Ascending aorta (tissue), 2 donors: Measurements from ENCODE around the gene ANO4. TPM values are rescaled to one million over a fixed set of nuclear protein-coding genes. Genes with fewer than 3 reads are reported as not detected.

Experiments
- DNase-seq, 2 donors: peaks; one replicate each; pipeline ENCODE4 v3.0.0-alpha.2; 2019; ENCODE audit warnings: low spot score in 2 of 2
- H3K27ac ChIP-seq, 2 donors: fragments of 200-600 bp; sonication (generic); one replicate each; pipeline ENCODE4 v1.5.1; 2016 to 2017; ENCODE audit warnings: mild to moderate bottlenecking in 1 of 2
- H3K27me3 ChIP-seq: fragments of 200-600 bp; sonication (generic); one replicate; pipeline ENCODE4 v1.5.1; 2017
- H3K36me3 ChIP-seq, 2 donors: fragments of 200-600 bp; sonication (generic); one replicate each; pipeline ENCODE4 v1.5.1; 2016
- H3K4me1 ChIP-seq, 2 donors: fragments of 200-600 bp; sonication (generic); one replicate each; pipeline ENCODE4 v1.5.1; 2016 to 2017; ENCODE audit warnings: mild to moderate bottlenecking in 1 of 2
- H3K4me3 ChIP-seq, 2 donors: fragments of 200-600 bp; sonication (generic); one replicate each; pipeline ENCODE4 v1.5.1; 2016 to 2017; ENCODE audit warnings: mild to moderate bottlenecking in 1 of 2
- H3K9me3 ChIP-seq, 2 donors: fragments of 200-600 bp; sonication (generic); one replicate each; pipeline ENCODE4 v1.5.1; 2016
- intact Hi-C: fragments of 100-400 bp; cut with DNase I; formaldehyde crosslinking; loops from one replicate; pipeline ENCODE4 v1.15.1; 2023
- total RNA-seq: library from RNA; depleted of rRNA; stranded (reverse); fragments of >200 nt; gene quantifications from one replicate; pipeline ENCODE4 v1.1.0, GENCODE V29; 2016
- TF ChIP-seq, protein P1 (sequence below), 3 experiments: fragments of 200-600 bp in 2 of 3; fragments of 450-650 bp in 1 of 3; sonication (generic) in 2 of 3; IDR thresholded peaks; one replicate each; pipeline ENCODE4 v1.5.1; 2016 to 2019; ENCODE audit warnings: antibody characterized with exemption in 3 of 3, mild to moderate bottlenecking in 1 of 3, moderate library complexity in 1 of 3

Gene ANO4
- total RNA-seq, 1 donor from 2014 or later = 0.11 TPM

DNA sequence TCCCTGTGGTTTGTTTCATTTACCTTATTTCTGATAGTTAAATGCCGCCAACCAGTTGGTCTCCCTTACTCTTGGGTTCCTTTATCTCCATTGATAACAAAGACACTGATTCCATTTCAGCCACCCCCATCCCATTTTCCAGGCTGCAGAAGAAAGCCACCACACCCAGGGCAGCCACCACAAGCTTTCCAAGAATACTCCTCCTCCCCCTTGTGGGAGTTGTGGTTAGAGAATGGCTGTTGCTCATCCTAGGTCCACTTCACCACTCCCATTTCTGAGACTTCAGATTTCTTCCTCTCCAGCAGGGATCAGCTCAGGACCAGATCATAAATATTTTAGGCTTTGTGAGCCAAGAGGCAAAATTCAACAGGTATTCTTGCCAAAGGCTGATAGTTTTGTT is 73.9 kb downstream of the ANO4 start:
- TF ChIP-seq, protein P1, sequence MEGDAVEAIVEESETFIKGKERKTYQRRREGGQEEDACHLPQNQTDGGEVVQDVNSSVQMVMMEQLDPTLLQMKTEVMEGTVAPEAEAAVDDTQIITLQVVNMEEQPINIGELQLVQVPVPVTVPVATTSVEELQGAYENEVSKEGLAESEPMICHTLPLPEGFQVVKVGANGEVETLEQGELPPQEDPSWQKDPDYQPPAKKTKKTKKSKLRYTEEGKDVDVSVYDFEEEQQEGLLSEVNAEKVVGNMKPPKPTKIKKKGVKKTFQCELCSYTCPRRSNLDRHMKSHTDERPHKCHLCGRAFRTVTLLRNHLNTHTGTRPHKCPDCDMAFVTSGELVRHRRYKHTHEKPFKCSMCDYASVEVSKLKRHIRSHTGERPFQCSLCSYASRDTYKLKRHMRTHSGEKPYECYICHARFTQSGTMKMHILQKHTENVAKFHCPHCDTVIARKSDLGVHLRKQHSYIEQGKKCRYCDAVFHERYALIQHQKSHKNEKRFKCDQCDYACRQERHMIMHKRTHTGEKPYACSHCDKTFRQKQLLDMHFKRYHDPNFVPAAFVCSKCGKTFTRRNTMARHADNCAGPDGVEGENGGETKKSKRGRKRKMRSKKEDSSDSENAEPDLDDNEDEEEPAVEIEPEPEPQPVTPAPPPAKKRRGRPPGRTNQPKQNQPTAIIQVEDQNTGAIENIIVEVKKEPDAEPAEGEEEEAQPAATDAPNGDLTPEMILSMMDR (IDR thresholded peaks at IDR 0.05) = no peak
- H3K4me1 ChIP-seq = no peaks in the 10 kb centered on the region

DNA sequence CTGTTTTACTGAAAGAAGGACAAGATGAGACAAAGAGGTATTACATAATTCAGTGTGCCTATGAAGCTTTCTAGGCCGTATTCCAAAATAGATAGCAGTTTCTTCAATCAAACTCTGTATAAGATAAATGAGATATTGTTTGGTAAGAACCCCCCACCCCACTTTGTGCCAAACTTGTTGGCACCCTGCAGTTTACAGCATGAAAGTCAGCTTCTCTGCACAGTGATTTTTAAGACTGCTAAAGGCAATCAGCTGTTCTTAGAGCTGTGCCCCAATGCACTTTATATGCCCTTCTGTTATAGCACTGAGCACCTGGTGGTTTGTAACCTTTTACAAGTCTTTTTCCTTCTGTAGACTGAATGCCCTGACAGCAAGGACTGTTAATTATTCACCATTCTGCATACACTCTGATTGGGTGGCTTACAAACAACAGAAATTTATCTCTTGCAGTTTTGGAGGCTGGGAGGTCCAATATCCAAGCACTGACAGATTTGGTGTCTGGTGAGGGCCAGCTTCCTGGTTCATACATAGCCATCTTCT is 76.7 kb downstream of the ANO4 start:
- intact Hi-C loops = no loop called here
- Histone ChIP-seq H3K27ac (no peak overlapping the region), H3K36me3 (no peaks in the 10 kb centered on the region), H3K4me1 (no peaks in the 10 kb centered on the region), H3K9me3 (peaks cover 0 to 5% of the 10 kb centered on the region in 2 donors), H3K27me3 (no peaks in the 10 kb centered on the region), H3K4me3 (no peak overlapping the region)
- no peak for DNase-seq
- TF ChIP-seq, protein P1 (IDR thresholded peaks at IDR 0.05) = no peak

More for the DNA sequence above, 73.9 kb downstream of the ANO4 start:
- Histone ChIP-seq H3K27ac (no peak overlapping the region), H3K36me3 (no peaks in the 10 kb centered on the region), H3K4me3 (no peak overlapping the region), H3K9me3 (peaks cover 0 to 2% of the 10 kb centered on the region in 2 donors), H3K27me3 (no peaks in the 10 kb centered on the region)
- DNase-seq = no peak
- intact Hi-C loops = no loop called here

DNA sequence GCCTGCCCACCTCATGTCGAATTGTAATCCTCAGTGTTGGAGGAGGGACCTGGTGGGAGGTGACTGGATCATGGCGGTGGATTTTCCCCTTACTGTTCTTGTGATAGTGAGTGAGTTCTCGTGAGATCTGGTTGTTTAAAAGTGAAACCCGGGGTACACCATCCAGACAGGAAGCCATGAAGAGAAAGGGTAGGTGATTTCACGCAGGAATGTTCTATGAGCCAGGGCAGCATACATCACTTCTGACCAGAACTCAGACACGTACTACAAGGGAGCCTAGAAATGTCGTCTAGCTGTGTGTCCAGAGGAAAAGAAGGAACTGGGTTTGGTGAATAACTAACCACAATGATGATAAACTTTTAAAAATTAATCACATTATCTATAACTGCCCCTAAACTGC is 80.6 kb downstream of the ANO4 start:
- TF ChIP-seq, protein P1 (IDR thresholded peaks at IDR 0.05) = no peak
- H3K4me1 ChIP-seq = no peaks in the 10 kb centered on the region
- H3K36me3 ChIP-seq = no peaks in the 10 kb centered on the region
- intact Hi-C loops = no loop called here
- no peak overlapping the region for H3K4me3 ChIP-seq
- peaks cover 0 to 5% of the 10 kb centered on the region in 2 donors for H3K9me3 ChIP-seq
- H3K27ac ChIP-seq = no peak overlapping the region
- DNase-seq = no peak
- no peaks in the 10 kb centered on the region for H3K27me3 ChIP-seq

DNA sequence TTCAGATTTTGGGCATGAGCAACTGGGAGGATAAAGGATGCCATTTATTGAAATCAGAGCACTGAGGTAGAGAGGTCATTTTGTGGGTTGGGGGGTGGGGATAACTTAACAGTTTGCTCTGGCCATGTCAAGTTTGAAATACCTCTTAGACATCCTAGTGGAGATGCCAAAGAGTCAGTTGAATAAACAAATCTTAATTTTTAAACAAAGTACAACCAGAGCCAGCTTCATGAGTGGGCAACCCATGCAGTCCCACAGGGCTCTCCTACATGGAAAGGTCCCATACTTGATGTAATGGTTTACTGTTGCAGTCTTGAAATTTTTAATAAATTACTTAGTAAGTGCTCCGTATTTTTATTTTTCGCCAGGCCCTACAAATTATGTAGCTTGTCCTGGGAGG is 81.2 kb downstream of the ANO4 start:
- no peak overlapping the region for H3K4me3 ChIP-seq
- TF ChIP-seq, protein P1 (IDR thresholded peaks at IDR 0.05) = no peak
- H3K9me3 ChIP-seq = peaks cover 0 to 5% of the 10 kb centered on the region in 2 donors
- DNase-seq = no peak
- no peaks in the 10 kb centered on the region for H3K27me3 ChIP-seq
- H3K4me1 ChIP-seq = no peaks in the 10 kb centered on the region
- H3K36me3 ChIP-seq = no peaks in the 10 kb centered on the region
- intact Hi-C loops = no loop called here
- no peak overlapping the region for H3K27ac ChIP-seq

DNA sequence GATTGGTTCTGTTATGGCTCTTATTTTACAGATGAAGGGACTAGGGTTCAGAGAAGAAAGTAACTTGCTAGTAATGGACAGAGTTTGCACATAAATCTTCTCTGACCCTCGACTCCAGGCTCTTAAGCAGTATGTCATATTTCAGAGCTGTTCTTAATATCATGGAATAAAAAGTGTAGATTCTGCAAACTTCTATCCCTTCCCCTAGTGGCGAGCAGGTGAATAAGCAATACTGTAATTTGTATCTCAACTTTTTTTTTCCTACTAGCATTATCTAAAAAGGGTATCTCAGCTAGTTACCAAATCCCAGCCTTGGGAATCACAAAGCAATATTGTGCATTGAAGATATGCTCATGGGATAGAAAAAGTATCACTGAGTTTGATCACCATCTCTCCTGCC is 83.2 kb downstream of the ANO4 start:
- intact Hi-C loops = no loop called here
- Histone ChIP-seq H3K4me1 (no peaks in the 10 kb centered on the region), H3K36me3 (no peaks in the 10 kb centered on the region), H3K9me3 (peaks cover 0 to 5% of the 10 kb centered on the region in 2 donors), H3K27ac (no peak overlapping the region), H3K4me3 (no peak overlapping the region), H3K27me3 (no peaks in the 10 kb centered on the region)
- no peak for DNase-seq
- TF ChIP-seq, protein P1 (IDR thresholded peaks at IDR 0.05) = no peak

DNA sequence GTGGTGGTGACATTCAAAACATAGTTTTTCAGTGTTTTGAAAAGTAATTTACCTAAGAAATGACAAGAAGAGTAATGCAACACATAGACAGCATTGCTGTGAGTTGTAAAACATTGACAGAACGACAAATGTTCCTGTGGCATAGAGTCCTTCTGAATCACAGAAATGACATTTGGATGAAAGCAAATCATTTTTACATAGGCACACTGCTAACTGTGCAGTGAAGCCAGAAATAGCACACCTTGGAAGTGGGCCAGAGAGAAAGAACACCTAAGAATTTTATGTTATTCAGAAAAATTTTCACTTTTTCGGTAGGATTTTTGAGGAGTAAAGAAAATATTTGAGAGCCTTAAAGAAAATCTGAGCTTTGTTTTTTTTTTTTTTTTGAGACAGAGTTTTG is 100.6 kb downstream of the ANO4 start:
- H3K4me3 ChIP-seq = no peak overlapping the region
- no peaks in the 10 kb centered on the region for H3K4me1 ChIP-seq
- no peaks in the 10 kb centered on the region for H3K27me3 ChIP-seq
- H3K27ac ChIP-seq = no peak overlapping the region
- intact Hi-C loops = no loop called here
- TF ChIP-seq, protein P1 (IDR thresholded peaks at IDR 0.05) = no peak
- no peaks in the 10 kb centered on the region for H3K36me3 ChIP-seq
- no peaks in the 10 kb centered on the region for H3K9me3 ChIP-seq
- DNase-seq = no peak
